H54 (cell line): ENCODE measurements around the gene PARN.
"Not testable (repeated sequence)": the region's sequence is repeated elsewhere in the genome, so short reads cannot be mapped to it uniquely, and the experiment has no call there.

Experiments used
- DNase-seq: peaks from one replicate; pipeline ENCODE4 v3.0.0; 2011; ENCODE audit warnings: low spot score, mixed read lengths; ENCODE audit not compliant: insufficient read length
- FAIRE-seq: peaks from 3 replicates; lab custom pipeline; 2011; peaks lifted over from hg19 to GRCh38; lab: Jason Lieb, UNC
- POLR2A ChIP-seq: IDR thresholded peaks from 2 replicates; pipeline ENCODE4 v1.6.1; 2011; ENCODE audit warnings: low read depth, mild to moderate bottlenecking, low read length

PARN gene

DNA sequence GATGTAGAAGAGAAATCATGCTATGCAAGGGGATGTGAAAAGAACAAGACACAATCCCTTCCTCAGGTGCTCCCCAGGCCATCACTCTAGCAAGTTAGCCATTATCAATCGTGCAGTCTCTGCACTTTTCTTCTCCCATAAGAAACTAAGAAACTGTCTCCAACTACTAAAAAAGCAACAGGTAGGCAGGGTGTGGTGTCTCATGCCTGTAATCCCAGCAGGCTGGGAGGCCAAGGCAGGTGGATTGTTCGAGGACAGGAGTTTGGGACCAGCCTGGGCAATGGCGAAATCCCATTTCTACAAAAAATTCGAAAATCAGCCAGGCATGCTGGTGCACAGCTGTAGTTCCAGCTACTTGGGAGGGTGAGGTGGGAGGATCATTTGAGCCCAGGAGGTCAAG lies 13.8 kb downstream of the PARN start:
- DNase-seq (no peak), FAIRE-seq (no peak)
- no peak for TF ChIP-seq POLR2A

DNA sequence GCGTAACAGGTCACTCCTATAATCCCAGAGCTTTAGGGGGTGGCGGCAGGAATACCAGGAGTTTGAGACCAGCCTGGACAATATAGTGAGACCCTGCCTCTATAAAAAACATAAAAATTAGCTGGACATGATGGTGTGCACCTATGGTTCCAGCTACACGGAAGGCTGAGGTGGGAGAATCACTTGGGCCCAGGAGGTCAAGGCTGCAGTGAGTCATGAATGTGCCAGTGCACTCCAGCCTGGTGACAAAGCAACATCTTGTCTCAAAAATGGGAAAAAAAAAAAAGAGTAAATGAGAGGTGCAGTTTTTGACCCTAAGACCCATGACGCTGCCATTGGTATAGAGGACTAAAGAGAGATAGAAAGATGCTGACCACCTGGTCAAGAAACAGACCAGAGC lies 16.1 kb downstream of the PARN start:
- DNase-seq (no peak), FAIRE-seq (no peak)
- no peak for TF ChIP-seq POLR2A

DNA sequence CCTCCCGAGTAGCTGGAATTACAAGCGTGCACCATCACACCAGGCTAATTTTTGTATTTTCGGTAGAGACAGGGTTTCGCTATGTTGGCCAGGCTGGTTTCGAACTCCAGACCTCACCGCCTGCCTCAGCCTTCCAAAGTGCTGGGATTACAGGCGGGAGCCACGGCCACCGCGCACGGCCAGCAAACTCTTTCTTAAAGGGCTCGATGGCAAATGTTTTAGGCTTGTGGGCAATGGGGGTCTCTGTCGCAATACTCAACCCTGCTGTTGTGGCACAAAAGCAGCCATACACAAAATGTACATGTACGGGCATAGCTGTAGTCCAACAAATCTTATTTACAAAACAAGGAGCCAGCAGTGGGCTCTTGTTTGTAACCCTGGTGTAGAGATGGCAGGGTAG lies 18.4 kb downstream of the PARN start:
- no peak for FAIRE-seq
- TF ChIP-seq POLR2A: no peak
- no peak for DNase-seq

DNA sequence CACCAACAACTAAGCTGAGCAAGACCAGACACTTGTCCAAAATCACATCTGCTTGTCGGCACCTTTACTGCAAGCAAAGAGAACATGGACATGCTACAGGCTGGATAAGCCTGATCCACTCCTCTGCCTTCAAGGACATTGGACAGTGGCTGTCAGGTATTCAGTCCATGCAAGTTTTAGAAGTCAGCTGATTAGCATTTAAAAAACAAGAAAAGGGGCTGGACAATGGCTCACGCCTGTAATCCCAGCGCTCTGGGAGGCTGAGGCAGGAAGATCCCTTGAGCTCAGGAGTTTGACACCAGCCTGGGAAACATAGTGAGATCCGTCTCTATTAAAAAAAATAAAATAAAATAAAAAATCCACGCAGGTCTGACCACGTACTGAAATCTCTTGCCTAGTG lies 20.3 kb downstream of the PARN start:
- DNase-seq: no peak
- FAIRE-seq: no peak
- TF ChIP-seq POLR2A: no peak

DNA sequence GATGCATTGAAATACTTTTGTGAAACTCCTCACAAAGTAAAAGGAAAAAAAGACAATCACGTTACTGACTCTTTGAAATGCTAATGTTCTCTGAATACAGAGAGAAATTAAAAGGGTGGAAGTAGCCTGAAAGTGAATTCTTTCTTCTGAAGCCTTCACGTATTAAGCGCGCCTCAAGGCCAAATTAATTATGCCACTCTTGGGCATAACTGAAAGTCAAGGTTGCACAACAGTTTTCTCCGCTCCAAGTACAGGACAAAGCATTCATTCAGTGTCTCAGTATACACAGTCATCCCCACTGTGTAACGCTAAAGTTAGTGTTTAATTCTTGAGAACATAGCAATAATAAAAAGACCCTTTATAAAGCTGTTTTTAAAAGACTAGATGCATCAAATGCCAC lies 21.5 kb downstream of the PARN start:
- no peak for TF ChIP-seq POLR2A
- FAIRE-seq (no peak), DNase-seq (no peak)

DNA sequence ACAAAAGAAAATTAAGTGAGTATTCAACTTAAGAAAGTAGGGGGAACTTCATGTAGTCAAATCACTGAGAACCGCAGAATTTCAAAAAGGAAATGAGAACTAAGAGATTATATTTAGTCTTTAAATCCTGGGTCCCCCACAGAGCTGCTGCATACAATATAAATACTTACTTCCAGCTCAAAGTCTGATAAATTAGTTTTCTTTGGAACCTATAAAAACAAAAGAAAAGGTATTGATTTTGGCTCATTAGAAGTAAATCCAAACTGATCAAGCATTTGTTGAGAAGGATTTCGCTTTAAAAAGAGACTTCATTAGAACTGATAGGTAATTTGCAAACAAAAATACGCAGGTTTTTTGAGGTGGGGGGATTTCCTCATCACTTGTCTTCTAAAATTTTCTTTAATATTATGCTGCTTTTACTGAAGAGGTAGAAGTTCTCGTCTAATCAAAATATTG lies 21.9 kb downstream of the PARN start:
- no peak for FAIRE-seq
- TF ChIP-seq POLR2A: no peak
- DNase-seq: no peak

DNA sequence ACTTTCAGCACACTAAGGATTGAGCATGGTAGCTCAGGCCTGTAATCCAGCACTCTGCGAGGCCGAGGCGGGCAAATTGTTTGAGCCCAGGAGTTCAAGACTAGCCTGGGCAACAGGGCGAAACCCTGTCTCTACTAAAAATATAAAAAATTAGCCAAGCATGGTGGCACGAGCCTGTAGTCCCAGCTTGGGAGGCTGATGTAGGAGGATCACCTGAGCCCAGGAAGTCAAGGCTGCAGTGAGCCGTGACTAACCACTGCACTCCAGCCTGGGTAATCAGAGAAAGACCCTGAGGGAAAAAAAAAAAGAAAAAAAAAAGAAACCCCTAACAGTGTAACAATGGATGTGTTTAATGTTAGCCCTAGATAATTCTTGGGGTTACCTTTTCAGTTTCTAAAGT lies 24.0 kb downstream of the PARN start:
- no peak for TF ChIP-seq POLR2A
- FAIRE-seq (no peak), DNase-seq (no peak)

DNA sequence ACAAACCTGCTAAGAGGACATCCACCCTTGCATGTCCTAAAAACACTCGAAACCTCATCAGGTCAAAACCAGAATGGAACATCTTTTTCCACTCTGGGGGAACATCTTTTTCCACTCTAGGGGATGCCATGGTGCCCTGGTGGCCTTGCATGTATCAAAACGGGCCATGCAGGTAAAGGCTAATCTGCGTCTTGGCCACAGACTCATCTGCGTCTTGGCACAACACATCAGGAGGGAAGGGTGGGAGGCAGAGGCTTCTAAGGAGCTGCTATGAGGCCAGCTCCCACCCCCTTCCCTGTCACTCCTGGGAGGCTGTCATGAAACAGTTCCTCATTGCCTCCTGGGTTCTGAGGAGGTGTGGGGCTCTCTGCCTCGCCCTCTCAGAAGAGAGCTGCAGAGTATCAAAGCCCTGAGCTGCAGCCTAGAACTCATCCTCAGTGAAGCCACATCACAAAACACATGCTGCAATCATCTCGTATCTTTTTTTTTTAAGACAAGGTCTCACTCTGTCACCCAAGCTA lies 27.6 kb downstream of the PARN start:
- TF ChIP-seq POLR2A: no peak
- no peak for DNase-seq
- no peak for FAIRE-seq

DNA sequence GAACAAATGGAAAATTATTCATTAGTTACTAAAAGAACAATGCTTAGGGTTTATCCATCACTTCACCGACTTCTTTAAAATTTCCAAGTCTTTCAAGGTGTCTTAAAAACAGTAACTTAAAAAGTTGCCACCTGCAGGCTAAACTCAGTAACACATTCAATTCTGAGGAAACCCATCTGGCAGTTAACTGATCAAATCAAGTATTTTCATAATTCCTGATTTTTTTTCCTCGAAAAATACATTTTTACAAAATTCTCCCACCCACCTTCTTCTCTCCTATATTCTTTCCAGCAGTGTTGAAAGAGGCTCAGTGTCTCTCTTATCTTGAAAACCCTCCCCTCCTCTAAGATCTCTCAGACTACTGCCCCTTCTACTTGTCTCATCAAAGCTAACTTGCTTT lies 29.9 kb downstream of the PARN start:
- FAIRE-seq (no peak), DNase-seq (peak; percentile 18)
- TF ChIP-seq POLR2A: no peak

DNA sequence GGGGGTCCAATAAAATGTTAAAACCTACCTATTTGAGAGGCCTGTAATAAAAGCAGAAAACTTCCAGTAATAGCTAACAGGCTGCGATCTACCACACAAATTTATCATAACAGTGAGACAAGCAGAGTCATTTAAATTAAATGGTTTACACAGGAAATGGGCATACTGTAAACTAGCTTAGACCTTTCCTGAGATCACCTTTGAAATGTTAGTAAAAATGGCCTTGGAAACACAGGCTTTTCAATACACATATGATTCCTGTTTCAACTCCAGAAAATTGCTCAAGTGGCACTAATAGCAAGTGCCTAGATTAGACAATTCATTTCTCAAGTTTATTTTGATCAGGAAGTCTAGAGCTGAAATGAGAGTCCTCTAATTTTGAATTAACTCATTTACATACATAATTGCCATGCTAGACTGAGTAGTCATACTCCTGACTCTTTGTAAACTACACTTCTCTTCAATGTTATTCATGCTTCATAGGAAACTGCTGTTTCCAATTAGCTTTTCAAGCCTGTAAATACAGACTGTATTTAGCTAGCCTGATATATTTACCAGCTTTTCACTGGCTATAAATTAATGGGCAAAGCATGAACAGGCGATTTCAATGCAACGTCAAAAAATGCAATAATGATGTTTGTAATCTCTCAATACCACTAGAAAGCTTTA lies 43.3 kb downstream of the PARN start:
- DNase-seq (no peak), FAIRE-seq (no peak)

DNA sequence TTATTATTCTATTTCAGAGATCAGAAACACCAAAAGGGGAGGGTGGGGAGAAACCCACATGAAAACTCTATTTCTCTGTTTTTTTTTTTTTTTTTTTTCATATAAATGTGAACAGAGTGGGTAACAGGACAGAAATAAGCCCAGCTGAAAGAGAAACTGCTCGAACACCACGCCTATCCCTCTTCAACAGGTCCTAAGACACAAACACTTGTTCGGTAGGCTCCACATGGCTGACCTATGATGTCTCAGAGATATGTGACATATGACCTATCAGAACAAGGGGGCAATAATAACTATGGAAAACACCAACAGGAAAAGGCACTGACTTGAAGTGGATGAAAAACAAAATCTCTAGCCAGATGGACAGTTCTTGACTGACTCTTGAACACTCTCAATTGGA lies 44.8 kb downstream of the PARN start:
- FAIRE-seq (no peak), DNase-seq (no peak)
- TF ChIP-seq POLR2A: no peak

More for the DNA sequence above, 43.3 kb downstream of the PARN start:
- no peak for TF ChIP-seq POLR2A

DNA sequence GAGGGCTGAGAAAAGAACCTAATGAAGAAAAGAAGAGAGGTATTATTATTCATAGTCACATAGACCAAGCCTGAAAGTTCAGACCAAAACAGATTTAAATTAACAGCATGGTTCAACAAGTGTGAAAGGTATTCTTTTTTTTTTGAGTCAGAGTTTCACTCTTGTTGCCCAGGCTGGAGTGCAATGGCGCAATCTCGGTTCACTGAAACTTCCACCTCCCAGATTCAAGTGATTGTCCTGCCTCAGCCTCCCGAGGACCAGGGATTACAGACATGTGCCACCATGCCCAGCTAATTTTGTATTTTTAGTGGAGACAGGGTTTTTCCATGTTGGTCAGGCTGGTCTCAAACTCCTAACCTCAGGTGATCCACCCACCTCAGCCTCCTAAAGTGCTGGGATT lies 49.1 kb downstream of the PARN start:
- not testable (repeated sequence) for FAIRE-seq, DNase-seq

DNA sequence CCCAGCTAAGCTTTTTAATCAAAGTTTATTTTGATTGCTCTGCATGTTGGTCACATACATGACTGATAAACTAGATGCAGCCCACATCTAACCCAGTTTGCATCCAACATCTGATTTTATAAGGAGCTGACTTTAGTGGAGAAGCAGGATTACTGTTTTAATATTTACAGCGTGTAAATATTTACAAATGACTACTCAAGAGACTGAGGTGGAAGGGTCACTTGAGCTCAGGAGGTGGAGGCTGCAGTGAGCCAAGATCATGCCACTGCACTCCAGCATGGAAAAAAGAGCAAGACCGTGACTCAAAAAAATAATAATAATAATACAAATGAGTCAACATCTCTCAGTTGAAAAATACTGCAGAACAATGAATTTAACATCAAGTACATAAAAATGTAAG lies 50.8 kb downstream of the PARN start:
- DNase-seq (no peak), FAIRE-seq (no peak)
- TF ChIP-seq POLR2A: no peak

DNA sequence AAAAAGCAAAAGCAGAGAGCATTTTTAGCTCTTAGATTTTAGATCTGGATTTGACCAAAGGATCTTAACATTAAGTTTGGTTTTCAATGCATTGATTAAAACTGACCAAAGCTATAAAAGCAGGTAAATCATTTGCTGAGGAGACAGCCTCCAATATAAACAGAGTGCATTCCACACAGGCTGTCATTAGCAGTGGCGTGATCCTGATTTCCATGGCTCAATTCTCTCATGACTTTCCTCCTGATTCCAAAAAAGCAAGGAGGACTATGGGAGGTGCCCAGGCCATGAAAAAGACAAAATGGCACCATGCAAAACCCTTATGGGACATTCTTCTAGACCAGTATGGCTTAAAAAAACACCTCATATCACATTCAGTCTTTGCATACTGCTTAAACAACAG lies 53.5 kb downstream of the PARN start:
- FAIRE-seq (no peak), DNase-seq (no peak)
- no peak for TF ChIP-seq POLR2A

DNA sequence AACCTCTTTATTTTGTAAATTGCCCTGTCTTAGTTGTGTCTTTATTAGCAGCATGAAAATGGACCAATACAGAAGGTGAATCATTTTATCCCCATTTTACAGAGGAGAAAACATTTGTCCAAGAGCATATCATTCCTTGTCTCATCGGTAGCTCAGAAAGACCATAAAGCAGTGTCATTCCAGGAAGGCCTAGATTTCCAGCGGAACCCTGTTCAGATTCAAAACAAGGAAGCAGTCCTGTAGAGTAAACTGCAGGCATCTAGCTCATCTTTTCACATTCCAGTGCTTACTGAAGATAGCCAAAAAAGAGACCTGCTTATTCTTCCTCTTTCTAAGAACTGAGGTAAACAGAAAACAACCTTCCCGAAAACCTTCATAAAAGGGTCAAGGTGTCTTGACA lies 54.0 kb downstream of the PARN start:
- no peak for TF ChIP-seq POLR2A
- FAIRE-seq (no peak), DNase-seq (no peak)

DNA sequence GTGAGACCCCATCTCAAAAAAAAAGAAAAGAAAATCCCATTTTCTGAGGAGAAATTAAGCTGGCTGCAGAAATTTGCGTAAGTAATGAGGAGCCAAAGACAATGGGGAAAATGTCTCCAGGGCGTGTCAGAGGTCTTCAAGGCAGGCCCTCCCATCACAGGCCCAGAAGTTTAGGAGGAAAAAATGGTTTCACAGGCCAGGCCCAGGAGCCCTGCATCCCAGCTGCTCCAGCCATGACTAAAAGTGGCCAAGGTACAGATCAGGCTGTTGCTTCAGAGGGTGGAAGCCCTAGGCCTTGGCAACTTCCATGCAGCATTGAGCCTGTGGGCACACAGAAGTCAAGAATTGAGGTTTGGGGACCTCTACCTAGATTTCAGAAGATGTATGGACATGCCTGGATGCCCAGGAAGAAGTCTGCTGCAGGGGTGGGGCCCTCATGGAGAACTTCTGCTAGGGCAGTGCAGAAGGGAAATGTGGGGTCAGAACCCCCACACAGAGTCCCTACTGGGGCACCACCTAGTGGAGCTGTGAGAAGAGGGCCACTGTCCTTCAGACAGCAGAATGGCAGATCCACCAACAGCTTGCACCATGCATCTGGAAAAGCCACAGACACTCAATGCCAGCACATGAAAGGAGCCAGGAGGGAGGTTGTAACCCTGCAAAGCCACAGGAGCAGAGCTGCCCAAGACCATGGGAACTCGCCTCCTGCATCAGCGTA lies 55.2 kb downstream of the PARN start:
- not testable (repeated sequence) for FAIRE-seq

More for the DNA sequence above, 55.2 kb downstream of the PARN start:
- DNase-seq: not testable (repeated sequence)
